WTC11 (cell line): ENCODE measurements around the gene KLHDC8A. TPM values are rescaled to one million over a fixed set of nuclear protein-coding genes. Genes with fewer than 3 reads are reported as not detected.

Experiments used
- ATAC-seq: fragments of 200-7000 bp; cut with Tn5 transposase; 2 replicates; pipeline ENCODE4 v1.10.0; 2021; ENCODE audit warnings: mild to moderate bottlenecking, moderate library complexity
- CTCF ChIA-PET: fragments of 300-600 bp; sonication (Branson Sonifier 250); formaldehyde crosslinking; loops from one replicate; lab custom pipeline; 2021; ENCODE audit warnings: antibody characterized with exemption; lab: Charles Lee
- POLR2A ChIA-PET: fragments of 350-600 bp; sonication (Branson Sonifier 250); formaldehyde crosslinking; loops from one replicate; lab custom pipeline; 2021; ENCODE audit warnings: antibody characterized with exemption; lab: Charles Lee
- DNase-seq: peaks from one replicate; pipeline ENCODE4 v3.0.0; 2021; ENCODE audit warnings: low spot score
- H3K27ac Mint-ChIP-seq: 2 replicates; pipeline ENCODE4 v1.8.0; 2021; ENCODE audit warnings: mixed read lengths
- H3K27me3 Mint-ChIP-seq: 2 replicates; pipeline ENCODE4 v1.8.0; 2021; ENCODE audit warnings: low read depth, mild to moderate bottlenecking, moderate library complexity, mixed read lengths
- H3K36me3 Mint-ChIP-seq: 2 replicates; pipeline ENCODE4 v1.8.0; 2021; ENCODE audit warnings: mixed read lengths
- H3K4me1 Mint-ChIP-seq: 2 replicates; pipeline ENCODE4 v1.8.0; 2022; ENCODE audit warnings: mixed read lengths
- H3K4me3 Mint-ChIP-seq: 2 replicates; pipeline ENCODE4 v1.8.0; 2021; ENCODE audit warnings: mild to moderate bottlenecking, moderate library complexity, mixed read lengths
- H3K9me3 Mint-ChIP-seq: 2 replicates; pipeline ENCODE4 v1.8.0; 2021; ENCODE audit warnings: mixed read lengths
- ATF1 ChIP-seq: sonication (generic); formaldehyde crosslinking; IDR thresholded peaks from 2 replicates; pipeline ENCODE4 v1.8.1; 2023; ENCODE audit warnings: mild to moderate bottlenecking, moderate library complexity, missing genetic modification reagents
- CDX4 ChIP-seq: fragments of 250-450 bp; sonication (Bioruptor Pico); IDR thresholded peaks from 2 replicates; pipeline ENCODE4 v1.9.0; 2021; ENCODE audit warnings: moderate library complexity, mild to moderate bottlenecking, inconsistent platforms, borderline replicate concordance
- EMX1 ChIP-seq: fragments of 250-450 bp; sonication (Bioruptor Pico); IDR thresholded peaks from 2 replicates; pipeline ENCODE4 v1.8.0; 2021; ENCODE audit warnings: mild to moderate bottlenecking
- FOXK1 ChIP-seq: sonication (generic); formaldehyde crosslinking; IDR thresholded peaks from 2 replicates; pipeline ENCODE4 v1.8.0; 2022; ENCODE audit warnings: mild to moderate bottlenecking, moderate library complexity, missing genetic modification reagents
- GRHL2 ChIP-seq: fragments of 250-450 bp; sonication (Bioruptor Pico); IDR thresholded peaks from 2 replicates; pipeline ENCODE4 v1.8.0; 2022; ENCODE audit warnings: mild to moderate bottlenecking, moderate library complexity; ENCODE audit not compliant: insufficient replicate concordance, severe bottlenecking
- GTF2I ChIP-seq: fragments of 250-450 bp; sonication (Bioruptor Pico); conservative IDR thresholded peaks from 2 replicates; pipeline ENCODE4 v1.4.0; 2021; ENCODE audit warnings: mild to moderate bottlenecking
- IRF1 ChIP-seq: sonication (generic); formaldehyde crosslinking; IDR thresholded peaks from 2 replicates; pipeline ENCODE4 v1.8.0; 2023; ENCODE audit warnings: missing genetic modification reagents
- IRF2 ChIP-seq: sonication (generic); formaldehyde crosslinking; IDR thresholded peaks from 2 replicates; pipeline ENCODE4 v1.8.0; 2022; ENCODE audit warnings: low read depth, missing genetic modification reagents, borderline replicate concordance
- MAX ChIP-seq: sonication (generic); formaldehyde crosslinking; IDR thresholded peaks from 2 replicates; pipeline ENCODE4 v1.8.0; 2022; ENCODE audit warnings: mild to moderate bottlenecking, missing genetic modification reagents
- MYBL2 ChIP-seq: sonication (generic); formaldehyde crosslinking; IDR thresholded peaks from 2 replicates; pipeline ENCODE4 v1.8.1; 2023; ENCODE audit warnings: mild to moderate bottlenecking, moderate library complexity, missing genetic modification reagents
- NR1H2 ChIP-seq: sonication (generic); formaldehyde crosslinking; IDR thresholded peaks from 2 replicates; pipeline ENCODE4 v1.9.0; 2021; ENCODE audit warnings: mild to moderate bottlenecking, moderate library complexity, missing genetic modification reagents
- NR2C2 ChIP-seq: sonication (generic); formaldehyde crosslinking; IDR thresholded peaks from 2 replicates; pipeline ENCODE4 v1.8.0; 2022; ENCODE audit warnings: mild to moderate bottlenecking, missing genetic modification reagents
- OVOL2 ChIP-seq: fragments of 250-450 bp; sonication (Bioruptor Pico); IDR thresholded peaks from 2 replicates; pipeline ENCODE4 v1.9.0; 2021; ENCODE audit warnings: mild to moderate bottlenecking, borderline replicate concordance
- PREB ChIP-seq: sonication (generic); formaldehyde crosslinking; IDR thresholded peaks from 2 replicates; pipeline ENCODE4 v1.8.1; 2022; ENCODE audit warnings: mild to moderate bottlenecking, missing genetic modification reagents, moderate library complexity, borderline replicate concordance
- TEAD1 ChIP-seq: sonication (generic); formaldehyde crosslinking; IDR thresholded peaks from 2 replicates; pipeline ENCODE4 v1.8.0; 2022; ENCODE audit warnings: mild to moderate bottlenecking, missing genetic modification reagents
- ZNF317 ChIP-seq: sonication (generic); formaldehyde crosslinking; IDR thresholded peaks from 2 replicates; pipeline ENCODE4 v1.8.1; 2023; ENCODE audit warnings: low read depth, mild to moderate bottlenecking, moderate library complexity, missing genetic modification reagents, borderline replicate concordance
- ZNF416 ChIP-seq: fragments of 250-450 bp; sonication (Bioruptor Pico); IDR thresholded peaks from 2 replicates; pipeline ENCODE4 v1.9.0; 2021; ENCODE audit warnings: mild to moderate bottlenecking, inconsistent platforms
- ZNF425 ChIP-seq: fragments of 250-450 bp; sonication (Bioruptor Pico); conservative IDR thresholded peaks from 2 replicates; pipeline ENCODE4 v1.9.0; 2021; ENCODE audit warnings: mild to moderate bottlenecking
- ZNF512 ChIP-seq: sonication (generic); formaldehyde crosslinking; IDR thresholded peaks from 2 replicates; pipeline ENCODE4 v1.8.1; 2022; ENCODE audit warnings: missing genetic modification reagents, borderline replicate concordance
- ZNF671 ChIP-seq: fragments of 250-450 bp; sonication (Bioruptor Pico); IDR thresholded peaks from 2 replicates; pipeline ENCODE4 v1.8.0; 2021; ENCODE audit warnings: mild to moderate bottlenecking
- total RNA-seq: library from RNA; stranded (reverse); gene quantifications from 3 replicates; pipeline ENCODE4 v1.2.3, GENCODE V29; 2021

The KLHDC8A gene
- total RNA-seq, 1 experiment from 2014 or later: 1.7 TPM

- no peak for TF ChIP-seq ZNF425 (CRISPR knock-in tag)
- no peak for TF ChIP-seq FOXK1
- no peak for TF ChIP-seq IRF1
- no peak for TF ChIP-seq NR2C2
- TF ChIP-seq OVOL2: no peak
- TF ChIP-seq ZNF512 (CRISPR knock-in tag): no peak
- TF ChIP-seq, all 79 proteins: peak for 0
Observed at GRCh38 chr1:205371871-205372660, 15.3 kb upstream of the KLHDC8A start (continued).

GRCh38 chr1:205370780-205371179, 14.1 kb upstream of the KLHDC8A start:
- CTCF ChIA-PET: interaction anchor here (1.3 to 3.7 kb wide), 2 partner anchors 16 to 36 kb away, joined by 3 to 29 read pairs; no protein-coding TSS in a partner anchor
- no peak for ATAC-seq
- TF ChIP-seq IRF1 (no peak), ZNF671 (CRISPR knock-in tag) (no peak), NR1H2 (no peak), IRF2 (no peak), PREB (CRISPR knock-in tag) (no peak), MYBL2 (CRISPR knock-in tag) (no peak), TEAD1 (no peak), EMX1 (CRISPR knock-in tag) (no peak), CDX4 (CRISPR knock-in tag) (no peak), GRHL2 (CRISPR knock-in tag) (no peak), GTF2I (CRISPR knock-in tag) (no peak), ZNF416 (CRISPR knock-in tag) (no peak), ATF1 (CRISPR knock-in tag) (no peak), MAX (no peak), ZNF317 (CRISPR knock-in tag) (no peak)

More at GRCh38 chr1:205370780-205371179, 14.1 kb upstream of the KLHDC8A start:
- no peak overlapping the region for H3K27ac Mint-ChIP-seq
- H3K27me3 Mint-ChIP-seq: no peaks in the 10 kb centered on the region; the same call in 1 of the 2 replicates
- H3K36me3 Mint-ChIP-seq: no peaks in the 10 kb centered on the region
- POLR2A ChIA-PET: no interaction called here
- no peak for DNase-seq
- peaks cover 35% of the 10 kb centered on the region for H3K4me1 Mint-ChIP-seq
- no peaks in the 10 kb centered on the region for H3K9me3 Mint-ChIP-seq
- H3K4me3 Mint-ChIP-seq: no peak overlapping the region
